Hepatocyte (in vitro differentiated cells): Measurements from ENCODE around the gene SEC23B. TPM values are rescaled to one million over a fixed set of nuclear protein-coding genes. Genes with fewer than 3 reads are reported as not detected.

Experiments used
- DNase-seq: peaks from one replicate; pipeline ENCODE4 v3.0.0-alpha.2; 2016; ENCODE audit warnings: low spot score
- H2AFZ ChIP-seq: fragments of 200-600 bp; sonication (generic); 2 replicates; pipeline ENCODE4 v1.6.0; 2016; ENCODE audit warnings: antibody characterized with exemption, mild to moderate bottlenecking
- H3K27ac ChIP-seq: fragments of 200-600 bp; sonication (generic); 2 replicates; pipeline ENCODE4 v1.5.1; 2016; ENCODE audit warnings: mild to moderate bottlenecking
- H3K27me3 ChIP-seq: fragments of 200-600 bp; sonication (generic); 2 replicates; pipeline ENCODE4 v1.6.1; 2016
- H3K36me3 ChIP-seq: fragments of 200-600 bp; sonication (generic); replicated peaks from 2 replicates; pipeline ENCODE4 v1.5.1; 2016; ENCODE audit warnings: low read depth; ENCODE audit not compliant: insufficient read depth
- H3K4me1 ChIP-seq: fragments of 200-600 bp; sonication (generic); 2 replicates; pipeline ENCODE4 v1.5.1; 2016; ENCODE audit warnings: mild to moderate bottlenecking, moderate library complexity; ENCODE audit not compliant: insufficient read depth
- H3K4me2 ChIP-seq: fragments of 200-600 bp; sonication (generic); 2 replicates; pipeline ENCODE4 v1.6.0; 2016
- H3K4me3 ChIP-seq: fragments of 200-600 bp; sonication (generic); 2 replicates; pipeline ENCODE4 v1.5.1; 2016; ENCODE audit warnings: mild to moderate bottlenecking
- H3K79me2 ChIP-seq: fragments of 200-600 bp; sonication (generic); 2 replicates; pipeline ENCODE4 v1.6.0; 2017; ENCODE audit warnings: mild to moderate bottlenecking
- H3K9me2 ChIP-seq: fragments of 200-600 bp; sonication (generic); replicated peaks from 2 replicates; pipeline ENCODE4 v1.6.0; 2017; ENCODE audit warnings: mild to moderate bottlenecking; ENCODE audit not compliant: insufficient read depth
- H3K9me3 ChIP-seq: fragments of 200-600 bp; sonication (generic); 2 replicates; pipeline ENCODE4 v1.5.1; 2016; ENCODE audit warnings: low read depth, mild to moderate bottlenecking
- H4K20me1 ChIP-seq: fragments of 200-600 bp; sonication (generic); 2 replicates; pipeline ENCODE4 v1.6.0; 2016; ENCODE audit warnings: mild to moderate bottlenecking; ENCODE audit not compliant: insufficient read depth, poor library complexity, severe bottlenecking
- EZH2 ChIP-seq: fragments of 200-600 bp; sonication (generic); IDR thresholded peaks from 2 replicates; pipeline ENCODE4 v1.6.1; 2016; ENCODE audit warnings: antibody characterized with exemption, mild to moderate bottlenecking, borderline replicate concordance
- EZH2phosphoT487 ChIP-seq: fragments of 200-600 bp; sonication (generic); IDR thresholded peaks from one replicate; pipeline ENCODE4 v1.6.1; 2018; ENCODE audit warnings: antibody characterized with exemption, mild to moderate bottlenecking, low read depth, moderate library complexity; ENCODE audit not compliant: unreplicated experiment, severe bottlenecking
- WGBS: methylation state at CpG from one replicate; pipeline ENCODE4 v1.1.6; 2016; ENCODE audit warnings: low lambda C conversion rate; ENCODE audit errors: missing lambda C conversion rate; 5-methylcytosine and 5-hydroxymethylcytosine counted together
- polyA plus RNA-seq: library from polyadenylated mRNA; unstranded; fragments of >200 nt; fragmentation: Nextera tagmentation; extraction: Ambion mirVana; gene quantifications from 2 replicates; pipeline ENCODE4 v1.2.1, GENCODE V29; 2016
- total RNA-seq: library from RNA; depleted of rRNA; stranded (reverse); fragments of >200 nt; gene quantifications from 2 replicates; pipeline ENCODE4 v1.2.3, GENCODE V29; 2014
- TF ChIP-seq, protein P1 (sequence below): fragments of 200-600 bp; sonication (generic); IDR thresholded peaks from 2 replicates; pipeline ENCODE4 v1.5.1; 2016; ENCODE audit warnings: antibody characterized with exemption, mild to moderate bottlenecking; ENCODE audit not compliant: poor library complexity

The SEC23B gene
- total RNA-seq (47.7 and 49.9 TPM in 2 replicates), polyA plus RNA-seq (43.0 and 50.4 TPM in 2 replicates)

DNA sequence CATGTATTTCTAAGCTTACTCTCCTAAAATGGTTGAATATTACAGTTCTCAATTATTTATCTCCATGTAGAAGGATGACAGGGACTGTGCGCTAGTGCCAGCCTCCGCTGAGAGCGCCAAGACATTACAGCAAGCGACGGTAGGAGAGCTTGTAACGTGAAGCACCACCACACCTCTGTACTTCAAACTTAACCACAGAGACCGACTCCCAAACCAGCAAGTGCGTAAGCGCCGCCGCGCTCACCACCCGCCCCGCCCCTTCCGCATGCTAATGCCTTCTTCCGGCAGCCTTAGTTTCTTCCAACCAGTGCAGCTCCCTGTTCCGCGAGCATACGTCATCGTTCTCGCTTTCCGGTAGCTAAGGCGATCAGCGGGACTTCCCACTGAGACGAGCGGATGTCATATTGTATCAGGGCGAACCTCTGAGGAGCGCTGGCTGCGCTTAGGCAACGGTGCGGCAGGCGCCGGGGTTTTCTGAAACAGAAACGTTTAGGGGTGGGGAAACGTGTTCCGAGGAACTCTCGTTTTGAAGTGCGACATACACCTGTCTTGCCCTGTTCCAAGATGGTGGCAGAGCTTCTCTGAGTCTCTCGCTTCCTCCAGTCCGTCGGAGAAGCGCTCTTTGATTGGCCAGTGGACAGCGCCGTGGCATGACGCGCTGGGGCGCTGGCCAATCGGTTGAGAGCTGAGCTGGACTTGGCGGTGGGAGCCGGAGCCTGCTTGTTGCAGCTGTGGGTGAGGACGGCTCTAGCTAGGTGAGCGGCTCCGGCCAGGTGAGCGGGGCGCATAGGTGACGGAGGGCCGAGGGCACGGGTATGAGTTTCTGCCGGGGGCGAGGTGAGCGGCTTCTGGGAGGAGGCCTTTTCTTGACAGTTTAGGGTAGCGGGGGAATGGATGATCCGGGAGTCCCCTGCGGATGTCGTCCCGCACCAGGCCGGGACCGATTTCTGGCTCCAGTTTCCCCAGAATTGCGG lies at the start of gene SEC23B:
Gene SEC23B (plus strand): TSS at position 723 of the 974 bp plus-strand sequence. CDS start 2,896 bp downstream, outside the sequence.
- under 1% methylated on average over 69 of the region's 69 CpGs for WGBS
- Histone ChIP-seq H3K4me3 (peak within 1 kb of the TSS; percentile 50), H3K4me1 (peaks cover 7% of the 10 kb centered on the region), H3K9me3 (no peaks in the 10 kb centered on the region), H3K36me3 (no peaks in the 10 kb centered on the region), H3K27ac (peak within 1 kb of the TSS; percentile 92), H3K79me2 (peaks cover 40% of the 10 kb centered on the region), H3K4me2 (peak within 1 kb of the TSS; percentile 90), H3K27me3 (no peaks in the 10 kb centered on the region), H3K9me2 (no peaks in the 10 kb centered on the region), H4K20me1 (no peaks in the 10 kb centered on the region), H2AFZ (peak within 1 kb of the TSS; percentile 57)
- DNase-seq, result peak; percentile 97
- TF ChIP-seq EZH2phosphoT487 (no peak), EZH2 (no peak)
- TF ChIP-seq, protein P1, sequence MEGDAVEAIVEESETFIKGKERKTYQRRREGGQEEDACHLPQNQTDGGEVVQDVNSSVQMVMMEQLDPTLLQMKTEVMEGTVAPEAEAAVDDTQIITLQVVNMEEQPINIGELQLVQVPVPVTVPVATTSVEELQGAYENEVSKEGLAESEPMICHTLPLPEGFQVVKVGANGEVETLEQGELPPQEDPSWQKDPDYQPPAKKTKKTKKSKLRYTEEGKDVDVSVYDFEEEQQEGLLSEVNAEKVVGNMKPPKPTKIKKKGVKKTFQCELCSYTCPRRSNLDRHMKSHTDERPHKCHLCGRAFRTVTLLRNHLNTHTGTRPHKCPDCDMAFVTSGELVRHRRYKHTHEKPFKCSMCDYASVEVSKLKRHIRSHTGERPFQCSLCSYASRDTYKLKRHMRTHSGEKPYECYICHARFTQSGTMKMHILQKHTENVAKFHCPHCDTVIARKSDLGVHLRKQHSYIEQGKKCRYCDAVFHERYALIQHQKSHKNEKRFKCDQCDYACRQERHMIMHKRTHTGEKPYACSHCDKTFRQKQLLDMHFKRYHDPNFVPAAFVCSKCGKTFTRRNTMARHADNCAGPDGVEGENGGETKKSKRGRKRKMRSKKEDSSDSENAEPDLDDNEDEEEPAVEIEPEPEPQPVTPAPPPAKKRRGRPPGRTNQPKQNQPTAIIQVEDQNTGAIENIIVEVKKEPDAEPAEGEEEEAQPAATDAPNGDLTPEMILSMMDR, result no peak

DNA sequence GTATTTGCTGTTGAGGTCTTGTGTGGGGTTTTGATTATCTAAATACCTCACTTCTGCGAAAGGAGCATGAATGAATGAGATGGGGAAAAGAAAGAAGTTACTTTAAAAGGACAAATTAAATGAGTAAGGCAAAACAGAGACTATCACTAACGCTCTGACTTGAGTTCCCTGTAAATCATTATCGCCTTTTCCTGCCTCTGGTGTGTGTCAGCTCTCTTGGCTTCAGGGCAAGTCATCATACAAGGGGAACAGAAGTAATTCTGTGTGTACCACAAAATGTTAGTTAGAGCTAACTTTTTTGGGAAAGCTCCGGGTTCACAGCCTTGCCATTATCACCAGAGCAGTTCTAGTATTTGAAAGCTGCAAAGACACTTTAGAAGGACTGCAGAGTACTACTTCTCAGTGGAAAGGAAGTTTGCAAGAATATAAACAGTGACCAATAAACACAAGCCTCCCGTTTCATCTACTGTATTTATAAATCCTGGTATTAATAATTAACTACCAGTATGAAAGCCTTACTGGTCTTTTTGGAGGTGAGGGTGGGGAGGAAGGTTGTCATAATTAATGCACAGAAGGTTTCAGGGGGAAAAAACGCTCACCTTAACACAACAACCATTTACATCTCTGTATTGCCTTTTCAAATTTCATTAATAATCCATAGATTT lies 42.1 kb upstream of the SEC23B start:
- 64% methylated on average over 6 of the region's 6 CpGs for WGBS
- peaks cover 6% of the 10 kb centered on the region for H3K4me1 ChIP-seq

DNA sequence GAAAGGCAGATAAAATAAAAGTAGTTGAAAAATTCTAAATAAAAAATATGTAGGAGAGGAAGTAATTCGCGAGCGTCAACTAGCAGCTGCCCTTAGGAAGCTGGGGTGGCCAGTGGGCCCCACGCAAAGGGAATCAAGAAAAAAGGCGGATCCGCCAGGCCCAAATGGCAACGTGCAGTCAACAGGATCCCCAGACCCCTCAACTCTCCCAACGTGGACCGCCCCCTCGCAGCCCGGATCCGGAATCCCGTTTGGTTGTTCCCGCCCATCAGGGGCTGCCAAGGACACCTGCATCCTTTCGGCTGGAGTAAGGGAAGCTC lies 41.2 kb upstream of the SEC23B start:
- peak overlapping the region; percentile 26 for H3K27ac ChIP-seq
- 1% methylated on average over 15 of the region's 15 CpGs for WGBS
- TF ChIP-seq EZH2 (no peak), EZH2phosphoT487 (no peak)
- TF ChIP-seq, protein P1, result no peak

More for the DNA sequence above, 42.1 kb upstream of the SEC23B start:
- no peak for DNase-seq
- TF ChIP-seq, protein P1, result no peak
- TF ChIP-seq EZH2phosphoT487 (no peak), EZH2 (no peak)
- H3K9me2 ChIP-seq, result no peaks in the 10 kb centered on the region
- H3K4me3 ChIP-seq, result no peak overlapping the region
- peaks cover 17% of the 10 kb centered on the region for H3K79me2 ChIP-seq
- no peaks in the 10 kb centered on the region for H3K36me3 ChIP-seq
- H3K9me3 ChIP-seq, result no peaks in the 10 kb centered on the region
- H3K4me2 ChIP-seq, result peak overlapping the region; percentile 85
- H2AFZ ChIP-seq, result peak overlapping the region; percentile 78
- no peaks in the 10 kb centered on the region for H3K27me3 ChIP-seq
- H4K20me1 ChIP-seq, result no peaks in the 10 kb centered on the region
- H3K27ac ChIP-seq, result no peak overlapping the region

More for the DNA sequence above, 41.2 kb upstream of the SEC23B start:
- no peaks in the 10 kb centered on the region for H4K20me1 ChIP-seq
- no peaks in the 10 kb centered on the region for H3K9me2 ChIP-seq
- DNase-seq, result no peak
- no peaks in the 10 kb centered on the region for H3K36me3 ChIP-seq
- H3K9me3 ChIP-seq, result no peaks in the 10 kb centered on the region
- peaks cover 6% of the 10 kb centered on the region for H3K4me1 ChIP-seq
- peak overlapping the region; percentile 56 for H3K4me3 ChIP-seq
- H3K79me2 ChIP-seq, result peaks cover 17% of the 10 kb centered on the region
- peak overlapping the region; percentile 78 for H2AFZ ChIP-seq
- peak overlapping the region; percentile 85 for H3K4me2 ChIP-seq
- H3K27me3 ChIP-seq, result no peaks in the 10 kb centered on the region
